G401.6 (cell line): ENCODE measurements around the gene TIAM2.
"Not testable (repeated sequence)": the region's sequence is repeated elsewhere in the genome, so short reads cannot be mapped to it uniquely, and the experiment has no call there.

Source experiments
- FAIRE-seq: peaks from 2 replicates; lab custom pipeline; 2012; peaks lifted over from hg19 to GRCh38; lab: Jason Lieb, UNC

TIAM2 gene

GRCh38 chr6:154991207-154991606 is 3.9 kb upstream of the TIAM2 start:
- no peak for FAIRE-seq

GRCh38 chr6:154993026-154993425 is 2.1 kb upstream of the TIAM2 start:
- FAIRE-seq, result no peak

- FAIRE-seq, result no peak
These were observed 1.4 kb upstream of the TIAM2 start for GRCh38 chr6:154993710-154994109.

- no peak for FAIRE-seq
These were observed 270 bp upstream of the TIAM2 start for GRCh38 chr6:154994836-154995253.

GRCh38 chr6:154996016-154996590 is 988 bp downstream of the TIAM2 start:
- FAIRE-seq, result no peak

- FAIRE-seq, result no peak
These were observed 1.8 kb downstream of the TIAM2 start for GRCh38 chr6:154996841-154997311.

GRCh38 chr6:154998855-154999254 is 3.7 kb downstream of the TIAM2 start:
- no peak for FAIRE-seq

GRCh38 chr6:155001482-155001881 is 6.4 kb downstream of the TIAM2 start:
- no peak for FAIRE-seq

- no peak for FAIRE-seq
These were observed 6.8 kb downstream of the TIAM2 start for GRCh38 chr6:155001934-155002333.

GRCh38 chr6:155003476-155003875 is 8.4 kb downstream of the TIAM2 start:
- FAIRE-seq, result no peak

- FAIRE-seq, result no peak
These were observed 8.9 kb downstream of the TIAM2 start for GRCh38 chr6:155004017-155004416.

- FAIRE-seq, result no peak
These were observed 9.7 kb downstream of the TIAM2 start for GRCh38 chr6:155004576-155005372.

GRCh38 chr6:155008625-155009024 is 13.5 kb downstream of the TIAM2 start:
- FAIRE-seq, result no peak

- no peak for FAIRE-seq
These were observed 15.8 kb downstream of the TIAM2 start for GRCh38 chr6:155010940-155011339.

GRCh38 chr6:155011809-155012291 is 16.7 kb downstream of the TIAM2 start:
- FAIRE-seq, result no peak

GRCh38 chr6:155013457-155013876 is 18.4 kb downstream of the TIAM2 start:
- FAIRE-seq, result no peak

GRCh38 chr6:155014137-155014536 is 19.0 kb downstream of the TIAM2 start:
- FAIRE-seq, result no peak

- no peak for FAIRE-seq
These were observed 19.7 kb downstream of the TIAM2 start for GRCh38 chr6:155014670-155015300.

- FAIRE-seq, result not testable (repeated sequence)
These were observed 23.3 kb downstream of the TIAM2 start for GRCh38 chr6:155018415-155018814.

GRCh38 chr6:155021680-155022079 is 26.6 kb downstream of the TIAM2 start:
- no peak for FAIRE-seq

GRCh38 chr6:155022721-155023120 is 27.6 kb downstream of the TIAM2 start:
- FAIRE-seq, result no peak

- no peak for FAIRE-seq
These were observed 28.6 kb downstream of the TIAM2 start for GRCh38 chr6:155023717-155024116.

GRCh38 chr6:155024391-155025027 is 29.4 kb downstream of the TIAM2 start:
- no peak for FAIRE-seq
